Fibroblast of the conjunctiva (primary cell): ENCODE measurements around the gene KIAA1217.
A peak's percentile ranks its signal among the peaks of the same experiment; 100 is the strongest.

Experiments used
- DNase-seq: peaks from one replicate; pipeline ENCODE4 v3.0.0-alpha.2; 2010; ENCODE audit warnings: low read depth

KIAA1217 gene

DNA sequence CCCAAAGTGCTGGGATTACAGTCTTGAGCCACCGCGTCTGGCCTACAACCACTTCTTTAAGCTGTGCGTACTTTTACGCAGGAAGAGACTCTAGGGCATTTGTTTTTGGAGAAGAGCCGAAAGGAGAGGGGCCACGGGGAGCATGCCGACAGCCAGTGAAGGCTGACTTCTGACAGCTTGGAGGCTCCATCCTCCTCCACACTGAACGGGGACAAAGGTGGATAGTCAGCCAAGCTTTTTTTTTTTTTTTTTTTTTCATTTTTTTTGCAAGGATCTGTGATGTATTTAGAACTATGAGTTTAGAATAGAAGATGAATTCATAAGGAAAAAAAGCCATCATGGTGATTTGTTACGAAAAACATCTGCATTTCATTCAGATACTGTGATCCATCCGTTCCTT is 293.1 kb downstream of the KIAA1217 start:
- DNase-seq: no peak

DNA sequence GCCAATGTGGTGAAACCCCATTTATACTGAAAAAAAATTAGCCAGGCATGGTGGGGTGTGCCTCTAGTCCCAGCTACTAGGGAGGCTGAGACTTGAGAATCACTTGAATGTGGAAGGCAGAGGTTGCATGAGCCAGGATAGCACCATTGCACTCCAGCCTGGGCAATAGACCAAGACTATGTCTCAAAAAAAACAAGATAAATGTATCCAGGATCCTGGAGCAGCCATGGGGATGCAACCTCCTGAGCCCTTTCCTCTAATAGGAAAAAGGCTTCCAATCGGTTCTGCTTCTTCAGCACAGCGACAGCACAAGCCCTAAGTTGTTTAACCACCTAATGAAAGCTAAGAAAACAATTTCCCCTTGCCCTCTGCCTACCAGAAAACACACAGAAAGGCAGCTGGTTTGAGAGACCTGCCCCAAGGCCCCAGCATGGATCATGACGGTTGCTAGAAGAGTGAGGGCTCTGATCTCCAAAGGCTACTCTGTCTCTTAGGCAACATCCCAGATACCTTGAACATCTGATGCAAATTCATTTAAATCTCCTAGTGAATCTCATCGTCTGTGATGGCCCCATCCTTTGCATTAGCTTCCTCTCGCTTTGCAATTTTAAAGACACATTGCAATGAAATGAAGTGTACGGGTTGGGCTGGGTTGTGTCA is 294.0 kb downstream of the KIAA1217 start:
- DNase-seq: no peak

DNA sequence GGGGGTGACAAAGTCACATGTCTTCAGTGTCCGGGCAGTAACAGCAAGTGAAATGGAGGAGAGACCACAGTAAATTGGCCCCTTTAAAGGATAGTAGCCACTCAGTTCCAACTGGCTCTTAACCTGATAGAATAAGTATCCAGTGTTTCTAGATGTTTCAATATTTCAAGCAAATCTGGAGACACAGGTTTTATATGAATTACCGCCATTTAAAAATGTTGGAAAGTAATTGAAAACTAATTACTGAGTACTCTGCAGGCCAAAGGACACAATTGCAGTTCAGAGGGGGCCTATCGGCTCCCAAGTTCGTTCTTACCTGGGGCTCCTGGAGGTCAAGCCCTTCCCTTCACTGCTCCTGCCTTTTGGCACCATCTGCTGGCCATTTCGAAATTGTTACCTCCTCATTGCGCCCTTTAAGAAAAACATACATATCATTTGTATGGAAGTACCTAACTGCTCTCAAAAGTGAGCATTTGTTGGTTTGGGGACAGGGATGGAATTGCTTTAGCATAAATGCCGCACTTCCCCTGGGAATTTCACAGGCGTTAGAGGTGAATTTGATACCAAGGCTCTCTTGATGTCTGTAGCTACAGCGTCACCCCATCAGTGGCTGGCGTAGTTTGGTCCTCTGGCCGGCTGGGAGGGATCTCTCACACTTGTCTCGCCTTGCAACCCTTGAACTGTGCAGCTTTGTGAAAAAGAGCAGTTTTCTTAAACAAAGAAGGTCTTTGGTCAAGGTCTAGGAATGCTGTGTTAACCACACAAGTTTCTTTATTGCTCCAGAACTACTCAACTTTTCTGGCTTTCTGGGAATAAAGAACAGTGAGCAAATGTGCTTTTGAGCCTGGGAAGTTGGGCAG is 294.8 kb downstream of the KIAA1217 start:
- DNase-seq: peak; percentile 14

DNA sequence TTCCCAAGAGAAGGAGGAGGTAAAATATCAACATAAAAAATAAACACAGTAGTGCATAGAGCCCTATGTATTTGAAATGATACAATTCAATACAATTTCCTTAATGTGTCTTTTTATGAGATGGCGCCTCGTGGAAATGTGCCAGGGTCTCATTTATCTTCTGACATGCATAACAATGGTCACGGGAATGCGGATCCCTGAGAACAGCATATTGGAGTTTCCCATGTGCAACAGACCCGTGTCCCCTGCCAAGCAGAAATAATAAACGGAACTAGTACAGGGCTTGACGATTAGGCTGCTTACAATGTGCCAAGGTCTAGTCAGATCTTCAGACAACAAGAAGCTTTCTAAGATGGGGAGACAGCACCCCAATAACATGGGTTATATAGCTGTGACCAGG is 296.8 kb downstream of the KIAA1217 start:
- no peak for DNase-seq

DNA sequence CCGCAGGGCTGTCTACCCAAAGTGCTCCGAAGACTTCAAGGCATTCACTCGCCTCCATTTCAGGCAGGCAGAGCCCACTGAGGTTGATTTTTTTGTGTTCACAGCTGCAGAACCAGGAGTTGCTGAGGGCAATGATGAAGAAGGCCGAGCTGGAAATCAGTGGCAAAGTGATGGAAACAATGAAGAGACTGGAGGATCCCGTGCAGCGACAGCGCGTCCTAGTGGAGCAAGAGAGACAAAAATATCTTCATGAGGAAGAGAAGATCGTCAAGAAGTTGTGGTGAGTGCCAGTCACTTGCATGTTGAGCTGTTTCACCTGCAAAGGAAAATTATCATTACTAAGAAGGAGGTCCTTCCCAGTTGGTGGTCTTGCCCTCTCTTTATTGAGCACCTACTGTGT is 304.2 kb downstream of the KIAA1217 start:
- DNase-seq: peak; percentile 9

DNA sequence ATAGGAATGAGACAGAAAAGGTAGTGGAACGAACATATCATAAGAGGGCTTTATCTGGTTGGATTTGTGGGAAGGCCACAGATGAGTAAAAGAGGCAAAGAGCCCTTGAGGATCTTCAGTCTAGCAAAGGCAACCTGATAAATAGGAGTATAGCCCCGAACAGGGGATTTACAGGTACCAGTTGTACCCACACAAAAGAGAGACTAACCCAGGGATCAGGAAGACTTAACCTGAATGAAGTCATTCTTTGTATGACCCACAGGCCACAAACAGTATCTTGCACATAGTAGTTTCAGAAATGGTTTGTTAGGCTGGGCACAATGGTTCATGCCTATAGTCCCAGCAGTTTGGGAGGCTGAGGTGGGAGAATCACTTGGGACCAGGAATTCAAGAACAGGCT is 306.5 kb downstream of the KIAA1217 start:
- no peak for DNase-seq

DNA sequence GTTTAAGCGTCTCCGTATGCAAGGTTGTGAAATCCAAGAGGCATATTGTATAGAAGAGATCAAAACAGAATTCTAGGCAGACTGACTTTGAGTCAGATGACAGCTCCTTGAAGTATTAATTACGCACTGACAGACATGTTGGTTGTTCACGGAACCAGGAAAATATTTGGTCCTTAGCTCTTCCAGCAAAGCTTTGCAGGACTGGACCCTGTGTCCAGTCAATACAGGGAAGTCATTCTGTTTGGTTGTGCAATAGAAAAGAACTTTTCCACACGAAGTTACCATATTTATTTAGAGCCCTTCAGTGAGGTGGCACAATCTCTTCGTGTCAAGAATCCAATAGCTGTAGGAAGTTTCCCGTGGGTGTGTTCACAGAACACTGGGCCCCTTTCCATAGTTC is 309.5 kb downstream of the KIAA1217 start:
- no peak for DNase-seq

DNA sequence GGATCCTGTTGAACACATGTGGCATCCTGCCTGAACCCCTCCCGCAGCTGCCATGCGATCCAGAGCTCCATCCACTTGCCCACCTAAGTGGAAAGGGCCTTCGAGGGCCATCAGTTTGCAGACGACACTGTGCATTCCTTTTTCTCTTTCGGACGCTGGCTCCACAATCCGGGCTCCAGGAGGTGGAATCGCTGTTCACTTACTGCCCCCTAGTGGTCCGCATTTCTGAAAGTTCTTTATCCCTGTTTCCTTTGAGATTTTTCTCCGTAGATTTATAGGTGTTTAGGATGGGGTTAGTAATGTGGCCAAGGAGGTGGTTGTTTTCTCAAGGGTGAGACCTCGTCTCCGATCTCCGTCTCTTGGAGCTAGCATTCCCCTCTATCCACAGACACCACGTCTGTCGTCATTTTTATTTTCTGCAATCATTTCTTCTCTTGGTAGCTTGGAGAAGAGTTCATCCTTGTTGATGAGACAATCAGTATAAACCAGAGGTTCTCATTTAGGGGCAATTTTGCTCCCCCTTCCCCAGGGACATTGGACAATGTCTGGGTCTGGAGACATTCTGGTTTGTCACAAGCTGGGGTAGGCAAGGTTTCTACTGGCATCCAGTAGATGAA is 310.2 kb downstream of the KIAA1217 start:
- peak; percentile 39 for DNase-seq

DNA sequence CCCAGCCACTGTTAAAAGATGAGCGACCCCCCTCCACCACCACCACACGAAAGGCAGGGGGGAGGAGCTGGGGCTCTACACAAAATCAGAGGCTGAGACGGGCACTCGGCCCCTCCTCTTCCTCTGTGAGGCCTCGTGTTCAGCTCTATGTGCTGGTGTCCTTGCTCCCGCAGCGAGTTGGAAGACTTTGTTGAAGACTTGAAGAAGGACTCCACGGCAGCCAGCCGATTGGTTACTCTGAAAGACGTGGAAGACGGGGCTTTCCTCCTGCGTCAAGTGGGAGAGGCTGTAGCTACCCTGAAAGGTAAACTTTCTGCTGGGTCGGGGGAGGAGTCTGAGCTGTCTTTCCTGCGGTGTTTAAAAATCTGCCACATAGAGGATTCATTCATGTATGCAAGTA is 311.0 kb downstream of the KIAA1217 start:
- DNase-seq: no peak

DNA sequence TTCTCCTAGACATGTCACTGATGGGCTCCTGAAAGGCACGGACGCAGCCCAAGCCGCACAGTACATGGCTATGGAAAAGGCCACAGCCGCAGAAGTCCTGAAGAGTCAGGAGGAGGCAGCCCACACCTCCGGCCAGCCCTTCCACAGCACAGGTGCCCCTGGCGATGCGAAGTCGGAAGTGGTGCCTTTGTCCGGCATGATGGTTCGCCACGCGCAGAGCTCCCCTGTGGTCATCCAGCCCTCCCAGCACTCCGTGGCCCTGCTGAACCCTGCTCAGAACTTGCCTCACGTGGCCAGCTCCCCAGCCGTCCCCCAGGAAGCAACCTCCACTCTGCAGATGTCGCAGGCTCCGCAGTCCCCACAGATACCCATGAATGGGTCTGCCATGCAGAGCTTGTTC is 315.4 kb downstream of the KIAA1217 start:
- no peak for DNase-seq

DNA sequence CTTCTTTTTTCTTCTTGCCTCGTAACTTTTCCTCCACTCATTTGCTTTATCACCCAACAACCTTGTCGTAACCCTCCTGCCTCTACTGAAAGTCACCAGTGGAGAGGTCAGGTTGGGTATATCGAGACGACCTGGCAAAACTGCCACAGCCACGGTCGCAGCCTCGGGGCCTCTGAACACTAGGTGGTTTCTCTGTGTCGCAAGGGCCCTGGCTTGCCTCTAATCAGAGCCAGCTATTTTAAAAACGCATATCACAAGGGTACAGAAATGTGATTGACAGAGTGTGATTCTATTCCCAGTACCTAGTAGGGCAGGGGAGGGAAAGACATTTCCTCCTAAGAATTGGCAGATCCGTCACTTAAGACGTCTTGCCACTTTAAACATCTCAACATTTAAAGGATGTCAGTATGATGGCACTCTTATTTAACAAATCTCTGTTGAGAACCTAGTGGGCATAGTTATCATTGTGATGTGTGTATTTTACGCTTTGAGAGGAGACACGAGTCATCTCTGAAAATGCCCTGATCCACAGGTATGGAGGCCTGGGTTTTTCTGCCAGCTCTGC is 317.2 kb downstream of the KIAA1217 start:
- no peak for DNase-seq

DNA sequence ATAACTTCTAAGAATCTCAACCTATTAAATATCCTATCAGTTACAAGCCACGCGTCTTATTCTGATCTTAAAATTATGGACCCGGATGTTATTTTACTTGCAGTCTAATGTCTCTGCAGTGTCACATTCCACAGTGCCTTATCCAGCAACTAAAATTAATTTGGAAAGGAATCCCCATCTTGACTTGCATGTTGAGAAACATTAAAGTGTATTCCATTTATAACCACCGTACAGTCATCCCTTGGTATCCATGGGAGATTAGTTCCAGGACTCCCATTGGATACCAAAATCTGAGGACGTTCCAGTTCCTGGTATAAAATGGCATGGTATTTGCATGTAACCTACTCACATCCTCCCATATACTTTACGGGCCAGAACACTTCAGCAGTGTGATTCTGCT is 320.0 kb downstream of the KIAA1217 start:
- DNase-seq: no peak

DNA sequence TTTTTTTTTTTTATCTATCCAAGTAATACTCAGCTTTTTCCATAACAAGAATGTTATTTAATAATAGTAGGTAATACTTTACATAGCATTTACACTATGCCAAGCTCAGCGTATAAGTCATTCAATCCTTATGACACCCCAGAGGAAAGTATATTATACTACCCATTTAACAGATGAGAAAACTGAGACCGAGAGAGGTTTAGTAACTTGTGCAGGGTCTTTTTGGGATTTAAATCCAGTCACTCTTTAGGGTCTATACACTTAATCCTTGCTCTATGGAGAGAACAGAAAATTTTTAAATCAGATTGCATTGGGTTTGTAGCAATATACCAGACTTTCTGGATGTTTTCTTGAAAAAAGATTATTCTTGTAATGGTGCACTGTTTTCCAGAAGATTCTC is 322.5 kb downstream of the KIAA1217 start:
- no peak for DNase-seq

DNA sequence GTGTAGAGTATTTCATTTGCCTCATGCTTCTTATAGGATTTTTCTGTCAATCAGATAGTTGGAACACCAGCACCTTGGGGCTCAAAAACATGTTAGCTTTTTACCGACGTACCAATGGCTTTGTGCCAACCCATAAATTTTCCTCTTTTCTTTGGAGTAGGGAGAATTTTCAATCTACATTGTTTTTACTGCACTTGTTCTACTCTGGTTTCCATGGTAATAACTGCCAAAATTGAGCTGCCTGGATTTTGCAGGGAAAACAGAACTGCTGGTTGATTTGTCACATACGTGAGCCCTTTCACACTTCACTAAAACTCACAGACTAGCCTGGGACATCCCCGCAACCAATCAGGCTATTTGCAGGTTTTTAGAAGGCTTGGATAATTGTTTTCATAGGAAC is 325.0 kb downstream of the KIAA1217 start:
- DNase-seq: no peak

DNA sequence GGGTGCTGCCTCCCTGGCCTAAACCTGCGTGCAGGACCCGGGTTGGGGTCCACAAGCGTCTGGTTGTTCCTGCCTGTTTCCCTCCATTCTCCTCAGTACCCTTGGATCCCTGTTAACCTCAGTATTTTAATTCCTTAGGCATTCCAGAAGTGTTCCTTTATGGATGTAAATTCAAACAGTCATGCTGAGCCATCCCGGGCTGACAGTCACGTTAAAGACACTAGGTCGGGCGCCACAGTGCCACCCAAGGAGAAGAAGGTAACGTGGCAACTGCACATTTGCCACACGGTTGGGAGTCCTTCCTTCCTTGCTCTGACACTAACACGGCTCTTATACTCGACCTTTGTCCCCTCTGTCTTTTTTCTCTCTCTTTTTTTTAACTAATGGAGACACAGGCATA is 327.7 kb downstream of the KIAA1217 start:
- no peak for DNase-seq

DNA sequence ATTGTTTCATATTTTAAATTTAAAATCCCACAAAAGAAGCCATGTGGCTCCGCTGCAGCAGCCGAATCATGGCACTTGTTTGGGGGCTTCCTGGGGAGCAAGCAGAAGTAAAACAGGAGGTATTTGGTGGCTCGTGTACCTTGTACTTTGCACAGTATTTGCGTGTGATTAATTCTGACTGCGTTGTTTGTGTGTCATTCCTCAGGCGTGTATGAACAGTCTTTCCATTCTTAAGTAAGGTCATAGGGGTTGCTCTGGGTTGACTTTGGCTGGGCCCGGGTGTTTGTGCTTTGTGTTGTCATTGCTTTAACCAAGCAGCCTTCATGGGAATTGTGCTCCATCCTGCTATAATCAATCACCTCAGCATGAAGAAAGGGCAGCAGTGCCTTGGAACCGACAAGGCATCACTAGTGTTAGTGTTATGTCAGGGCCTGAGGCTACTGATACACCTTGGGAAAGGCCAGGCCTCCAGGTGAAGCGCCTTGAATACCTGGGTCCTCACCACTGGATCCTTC is 332.4 kb downstream of the KIAA1217 start:
- DNase-seq: no peak

DNA sequence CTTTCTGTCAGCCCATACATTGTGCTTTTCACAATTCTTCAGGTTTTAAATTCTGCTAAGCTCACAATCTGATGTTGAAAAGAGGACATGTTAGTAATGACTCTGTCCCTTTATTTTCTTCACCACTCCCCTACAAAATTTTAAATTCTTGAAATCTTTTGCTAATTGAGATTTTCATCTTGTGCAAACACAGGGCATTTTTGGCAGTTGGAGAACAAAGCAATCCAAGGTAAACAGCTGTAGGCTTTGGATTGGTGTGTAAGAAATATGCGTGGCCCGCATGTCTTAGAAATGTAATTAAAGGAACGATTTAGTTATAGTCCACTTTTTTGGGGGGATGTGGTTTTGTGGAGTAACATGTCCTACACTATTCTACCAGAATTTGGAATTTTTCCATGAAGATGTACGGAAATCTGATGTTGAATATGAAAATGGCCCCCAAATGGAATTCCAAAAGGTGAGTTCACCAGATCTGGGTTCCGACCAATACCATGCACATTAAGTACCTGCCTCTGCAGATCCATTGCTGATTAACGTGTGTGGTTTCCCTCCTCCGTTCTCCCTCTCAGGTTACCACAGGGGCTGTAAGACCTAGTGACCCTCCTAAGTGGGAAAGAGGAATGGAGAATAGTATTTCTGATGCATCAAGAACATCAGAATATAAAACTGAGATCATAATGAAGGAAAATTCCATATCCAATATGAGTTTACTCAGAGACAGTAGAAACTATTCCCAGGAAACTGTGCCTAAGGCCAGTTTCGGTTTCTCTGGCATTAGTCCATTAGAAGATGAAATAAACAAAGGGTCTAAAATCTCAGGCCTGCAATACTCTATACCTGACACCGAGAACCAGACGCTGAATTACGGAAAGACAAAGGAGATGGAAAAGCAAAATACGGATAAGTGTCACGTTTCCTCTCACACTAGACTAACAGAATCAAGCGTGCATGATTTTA is 333.7 kb downstream of the KIAA1217 start:
- DNase-seq: no peak

DNA sequence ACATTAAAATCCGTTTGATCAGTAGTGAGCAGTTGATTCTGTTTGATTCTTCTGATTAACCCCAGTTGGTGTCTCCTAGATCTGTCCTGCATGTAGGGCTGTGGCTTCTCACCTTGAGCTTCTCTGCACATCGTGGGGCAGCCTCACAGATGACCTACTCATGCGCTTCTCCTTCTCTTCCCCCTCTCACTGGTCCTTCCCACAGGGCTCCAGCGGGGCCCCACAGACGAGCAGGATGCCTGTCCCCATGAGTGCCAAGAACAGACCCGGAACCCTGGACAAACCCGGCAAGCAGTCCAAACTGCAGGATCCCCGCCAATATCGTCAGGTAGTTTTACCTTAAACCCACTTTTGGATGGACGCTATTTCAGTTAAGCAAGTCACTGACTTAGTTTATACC is 335.8 kb downstream of the KIAA1217 start:
- no peak for DNase-seq

DNA sequence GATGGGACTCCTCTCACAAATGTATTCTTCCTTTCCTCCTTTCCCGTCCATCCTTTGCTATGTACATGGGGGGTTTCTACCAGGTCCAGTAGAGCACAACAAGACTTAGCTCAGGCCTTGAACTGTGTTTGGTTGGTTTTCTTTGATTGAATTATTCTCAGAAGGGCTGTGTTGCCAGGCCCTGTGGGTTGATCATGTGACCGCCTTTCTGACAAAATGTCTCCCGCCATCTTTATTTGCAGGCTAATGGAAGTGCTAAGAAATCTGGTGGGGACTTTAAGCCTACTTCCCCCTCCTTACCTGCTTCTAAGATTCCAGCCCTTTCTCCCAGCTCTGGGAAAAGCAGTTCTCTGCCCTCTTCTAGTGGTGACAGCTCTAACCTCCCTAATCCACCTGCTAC is 336.6 kb downstream of the KIAA1217 start:
- no peak for DNase-seq

DNA sequence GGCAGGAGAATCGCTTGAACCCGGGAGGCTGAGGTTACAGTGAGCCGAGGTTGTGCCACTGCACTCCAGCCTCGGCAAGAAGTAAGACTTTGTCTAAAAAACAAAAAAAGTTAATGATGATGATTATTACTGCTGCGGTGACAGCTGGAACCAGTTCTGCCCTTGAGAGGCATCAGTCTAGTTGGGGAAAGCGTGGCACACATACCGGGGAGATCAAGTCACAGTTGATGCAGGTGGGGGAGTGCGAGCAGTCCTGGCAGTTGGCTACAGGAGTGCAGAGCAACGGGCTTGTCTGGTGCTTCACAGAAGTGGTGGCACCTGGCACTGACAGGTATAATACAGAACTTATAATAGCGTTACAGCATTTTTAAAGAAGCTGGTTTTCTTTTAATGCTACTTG is 341.7 kb downstream of the KIAA1217 start:
- DNase-seq: no peak

DNA sequence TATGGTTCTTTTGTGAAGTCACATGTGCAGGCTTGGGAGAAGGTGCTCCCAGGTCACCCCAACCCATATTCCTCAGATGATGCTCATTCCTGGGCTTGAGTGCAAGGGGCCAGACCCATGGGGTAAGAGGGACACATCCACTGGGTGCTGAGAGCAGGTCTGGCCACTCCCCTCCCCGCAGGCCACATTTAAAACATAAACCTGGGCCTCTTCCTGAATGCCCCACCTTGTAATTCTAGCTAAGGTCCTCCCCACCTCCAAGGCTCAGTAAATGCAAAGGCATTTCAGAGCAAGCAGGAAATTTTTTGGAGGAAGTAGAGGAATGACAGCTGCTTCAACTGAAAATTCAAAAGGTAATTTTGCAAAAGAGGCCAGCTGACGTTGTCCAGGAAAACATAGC is 342.2 kb downstream of the KIAA1217 start:
- DNase-seq: no peak
